ENCODE measurements around the gene PRICKLE2.

GRCh38 chr3:64187065-64187959, 38.0 kb downstream of the PRICKLE2 start:
- TF ChIP-seq CTCF (IDR thresholded peaks at IDR 0.05; ENCODE audit: insufficient read depth, low read depth, low read length) (peak; percentile 25), EZH2 (IDR thresholded peaks at IDR 0.05; ENCODE audit: insufficient read depth, low read length) (no peak)
